ENCODE measurements around the gene JKAMP. TPM values are rescaled to one million over a fixed set of nuclear protein-coding genes. Genes with fewer than 3 reads are reported as not detected.

Gene JKAMP
- total and polyA plus RNA-seq, 2 donors (not counting 3 experiments of a cell fraction or from before 2014, with no cell fraction given): 30.8 to 160 TPM

GRCh38 chr14:59481871-59482540 lies 2.3 kb upstream of the JKAMP start:
- H3K79me2 ChIP-seq (ENCODE audit: control insufficient read depth, insufficient read depth, low read length): peaks cover 66% of the 10 kb centered on the region
- H2AFZ ChIP-seq (ENCODE audit: low read depth, low read length): no peak overlapping the region
- no peak for TF ChIP-seq MYC (IDR thresholded peaks at IDR 0.05; ENCODE audit: low read depth, low read length)
- no peak for TF ChIP-seq MAX (IDR thresholded peaks at IDR 0.05; ENCODE audit: insufficient read depth, insufficient read length)
- TF ChIP-seq, protein P1, sequence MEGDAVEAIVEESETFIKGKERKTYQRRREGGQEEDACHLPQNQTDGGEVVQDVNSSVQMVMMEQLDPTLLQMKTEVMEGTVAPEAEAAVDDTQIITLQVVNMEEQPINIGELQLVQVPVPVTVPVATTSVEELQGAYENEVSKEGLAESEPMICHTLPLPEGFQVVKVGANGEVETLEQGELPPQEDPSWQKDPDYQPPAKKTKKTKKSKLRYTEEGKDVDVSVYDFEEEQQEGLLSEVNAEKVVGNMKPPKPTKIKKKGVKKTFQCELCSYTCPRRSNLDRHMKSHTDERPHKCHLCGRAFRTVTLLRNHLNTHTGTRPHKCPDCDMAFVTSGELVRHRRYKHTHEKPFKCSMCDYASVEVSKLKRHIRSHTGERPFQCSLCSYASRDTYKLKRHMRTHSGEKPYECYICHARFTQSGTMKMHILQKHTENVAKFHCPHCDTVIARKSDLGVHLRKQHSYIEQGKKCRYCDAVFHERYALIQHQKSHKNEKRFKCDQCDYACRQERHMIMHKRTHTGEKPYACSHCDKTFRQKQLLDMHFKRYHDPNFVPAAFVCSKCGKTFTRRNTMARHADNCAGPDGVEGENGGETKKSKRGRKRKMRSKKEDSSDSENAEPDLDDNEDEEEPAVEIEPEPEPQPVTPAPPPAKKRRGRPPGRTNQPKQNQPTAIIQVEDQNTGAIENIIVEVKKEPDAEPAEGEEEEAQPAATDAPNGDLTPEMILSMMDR (IDR thresholded peaks at IDR 0.05; ENCODE audit: extremely low read depth in 1 of 2, insufficient read depth in 1 of 2, low read depth in 1 of 2, low read length in 2 of 2): no peak
- TF ChIP-seq POLR2A (IDR thresholded peaks at IDR 0.05; ENCODE audit: low read depth, low read length): no peak
- TF ChIP-seq GATA2 (IDR thresholded peaks at IDR 0.05; ENCODE audit: insufficient read depth, insufficient read length, low read depth, low read length): no peak
- TF ChIP-seq JUN (IDR thresholded peaks at IDR 0.05; ENCODE audit: borderline replicate concordance, insufficient read depth, insufficient read length, low read depth): no peak
- TF ChIP-seq FOS (IDR thresholded peaks at IDR 0.05; ENCODE audit: borderline replicate concordance, insufficient read depth, low read length): no peak
- TF ChIP-seq EZH2 (IDR thresholded peaks at IDR 0.05; ENCODE audit: borderline replicate concordance, low read depth, low read length, severe bottlenecking): no peak
- no peak for TF ChIP-seq POLR2AphosphoS5 (IDR thresholded peaks at IDR 0.05; ENCODE audit: insufficient read depth, low read depth, low read length)
- no TSS peak for BruUV-seq (replicated peaks)
- FAIRE-seq (no peak), DNase-seq (ENCODE audit: low read depth, low spot score) (peak; percentile 5)
- ChIA-PET POLR2A (no interaction called here), CTCF (interaction anchor here (0.8 to 2.5 kb wide), 3 partner anchors 9 to 18 kb away, joined by 3 to 18 read pairs (median 6); no protein-coding TSS in a partner anchor)
- peaks cover 0 to 2% of the 10 kb centered on the region in 2 experiments for H3K36me3 ChIP-seq (ENCODE audit: control insufficient read depth in 2 of 2, extremely low read depth in 1 of 2, insufficient read depth in 2 of 2, low read length in 2 of 2)
- dilution Hi-C loops (cut with MboI; ENCODE audit: extremely low pct_ligation_motif_present, low sequenced_read_pairs) (no loop called here), intact Hi-C loops (cut with micrococcal nuclease) (loop anchor here (1.0 to 5.0 kb wide), 5 partner anchors 17 to 765 kb away; partner anchors contain the start of genes GPR135, PCNX4 and PPM1A)
- H3K4me1 ChIP-seq (ENCODE audit: control insufficient read depth, extremely low read depth, insufficient read depth, low read length): peaks cover 31% of the 10 kb centered on the region
- no peaks in the 10 kb centered on the region for H3K9me3 ChIP-seq (replicated peaks; ENCODE audit: control insufficient read depth, insufficient read depth, low read length)
- H3K9ac ChIP-seq (replicated peaks; ENCODE audit: extremely low read depth, insufficient read depth, low read length): peak overlapping the region; percentile 97
- no peaks in the 10 kb centered on the region for H3K9me1 ChIP-seq (replicated peaks; ENCODE audit: control insufficient read depth, extremely low read depth, insufficient read depth, low read length)
- peak overlapping the region; percentile 80 for H3K27ac ChIP-seq (ENCODE audit: insufficient read depth, low read depth, low read length)
- H3K27me3 ChIP-seq (ENCODE audit: control insufficient read depth in 2 of 2, insufficient read depth in 2 of 2, low read length in 2 of 2): no peaks in the 10 kb centered on the region
- H4K20me1 ChIP-seq (replicated peaks; ENCODE audit: control insufficient read depth, extremely low read depth, insufficient read depth, low read length): no peaks in the 10 kb centered on the region
- peak overlapping the region; percentile 93 for H3K4me2 ChIP-seq (ENCODE audit: insufficient read depth, low read length)
- peak overlapping the region in 2 of 3 experiments; percentile 24 to 98 for H3K4me3 ChIP-seq (replicated peaks in 1 of 3; ENCODE audit: insufficient read depth in 1 of 3, low read depth in 1 of 3, low read length in 3 of 3)

All from endothelial cell of umbilical vein (primary cell).